Lung (tissue), 12 donors: ENCODE data around the gene PDE3B. TPM values are rescaled to one million over a fixed set of nuclear protein-coding genes. Genes with fewer than 3 reads are reported as not detected.

Experiments used
- ATAC-seq: fragments of 200-7000 bp; cut with Tn5 transposase; one replicate; pipeline ENCODE4 v1.9.1; 2020; ENCODE audit warnings: moderate number of reproducible peaks; ENCODE audit not compliant: insufficient read depth, low FRiP score
- DNase-seq, 3 donors: peaks; one replicate each; pipeline ENCODE4 v3.0.0-alpha.2; 2013 to 2017
- H3K27ac ChIP-seq, 2 donors: one replicate each; pipeline ENCODE4 v1.5.1; 2013; ENCODE audit warnings: mild to moderate bottlenecking in 2 of 2, moderate library complexity in 2 of 2, control low read depth in 1 of 2, inconsistent platforms in 1 of 2, low read depth in 1 of 2, low read length in 1 of 2
- H3K27me3 ChIP-seq, 3 donors: one replicate each; pipeline ENCODE4 v1.5.1; 2013; ENCODE audit warnings: low read length in 2 of 3; ENCODE audit not compliant: control insufficient read depth in 3 of 3, insufficient read depth in 3 of 3
- H3K36me3 ChIP-seq, 4 donors: one replicate each; pipeline ENCODE4 v1.5.1; 2013; ENCODE audit warnings: low read length in 4 of 4, mild to moderate bottlenecking in 1 of 4, moderate library complexity in 1 of 4; ENCODE audit not compliant: control insufficient read depth in 4 of 4, insufficient read depth in 4 of 4
- H3K4me1 ChIP-seq, 5 donors: one replicate each; pipeline ENCODE4 v1.5.1; 2013; ENCODE audit warnings: low read length in 5 of 5, mild to moderate bottlenecking in 2 of 5, moderate library complexity in 1 of 5; ENCODE audit not compliant: control insufficient read depth in 5 of 5, insufficient read depth in 5 of 5
- H3K4me3 ChIP-seq: one replicate; pipeline ENCODE4 v1.5.1; 2013; ENCODE audit warnings: mild to moderate bottlenecking, control low read depth, moderate library complexity
- H3K9ac ChIP-seq, 2 donors: one replicate each; pipeline ENCODE4 v1.5.1; 2013; ENCODE audit warnings: low read length in 2 of 2, control low read depth in 1 of 2; ENCODE audit not compliant: insufficient read depth in 1 of 2
- H3K9me3 ChIP-seq, 4 donors: one replicate each; pipeline ENCODE4 v1.5.1; 2013; ENCODE audit warnings: low read length in 3 of 4, mild to moderate bottlenecking in 1 of 4, moderate library complexity in 1 of 4; ENCODE audit not compliant: control insufficient read depth in 4 of 4, insufficient read depth in 3 of 4
- WGBS, 2 donors: extraction: QIAGEN DNeasy Blood & Tissue Kit; methylation state at CpG; one replicate each; pipeline ENCODE4 v1.1.7; 2013; 5-methylcytosine and 5-hydroxymethylcytosine counted together
- polyA plus RNA-seq, 2 donors: library from polyadenylated mRNA; stranded (reverse); fragments of 200-250 nt; gene quantifications; one replicate each; pipeline ENCODE4 v1.2.1, GENCODE V29; 2013
- total RNA-seq, 2 donors: library from RNA; depleted of rRNA in 1 of 2; stranded (reverse); fragments of >200 nt in 1 of 2; gene quantifications; one replicate each; pipeline ENCODE4 v1.2.1, GENCODE V29; 2014 to 2021
- TF ChIP-seq, protein P1 (sequence below): IDR thresholded peaks from 2 replicates; pipeline ENCODE4 v1.5.1; 2012; ENCODE audit warnings: mild to moderate bottlenecking; ENCODE audit errors: control extremely low read depth, extremely low read depth
- donor health status: control.
- donor health status: control.
- donor health status: Bipolar disorder and iron deficiency.
- donor health status: healthy.
- donor health status: DM: yes; HTN: yes; CAD: no.

PDE3B gene
- total and polyA plus RNA-seq, 4 donors, result 3.3 to 79.2 (median 11.5) TPM

DNA sequence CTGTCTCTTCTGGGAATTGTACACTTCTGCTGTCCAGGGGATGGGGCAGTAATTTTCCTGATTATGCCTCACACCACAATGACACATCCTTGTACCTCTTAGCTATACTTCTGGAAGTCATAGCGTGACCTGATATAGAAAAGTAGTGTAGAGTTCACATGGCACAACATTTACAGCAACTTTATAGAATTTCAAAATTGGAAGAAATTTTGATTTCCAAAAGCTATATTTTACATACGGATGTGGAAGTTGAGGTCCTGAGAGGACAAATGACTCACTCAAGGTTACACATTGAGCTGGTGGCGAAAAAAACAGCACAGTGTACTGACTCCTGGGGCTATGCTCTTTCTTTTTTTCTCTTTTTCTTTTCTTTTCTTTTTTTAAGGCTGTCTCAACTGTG, 254.8 kb downstream of the PDE3B start:
- no peaks in the 10 kb centered on the region for H3K4me1 ChIP-seq
- TF ChIP-seq, protein P1, sequence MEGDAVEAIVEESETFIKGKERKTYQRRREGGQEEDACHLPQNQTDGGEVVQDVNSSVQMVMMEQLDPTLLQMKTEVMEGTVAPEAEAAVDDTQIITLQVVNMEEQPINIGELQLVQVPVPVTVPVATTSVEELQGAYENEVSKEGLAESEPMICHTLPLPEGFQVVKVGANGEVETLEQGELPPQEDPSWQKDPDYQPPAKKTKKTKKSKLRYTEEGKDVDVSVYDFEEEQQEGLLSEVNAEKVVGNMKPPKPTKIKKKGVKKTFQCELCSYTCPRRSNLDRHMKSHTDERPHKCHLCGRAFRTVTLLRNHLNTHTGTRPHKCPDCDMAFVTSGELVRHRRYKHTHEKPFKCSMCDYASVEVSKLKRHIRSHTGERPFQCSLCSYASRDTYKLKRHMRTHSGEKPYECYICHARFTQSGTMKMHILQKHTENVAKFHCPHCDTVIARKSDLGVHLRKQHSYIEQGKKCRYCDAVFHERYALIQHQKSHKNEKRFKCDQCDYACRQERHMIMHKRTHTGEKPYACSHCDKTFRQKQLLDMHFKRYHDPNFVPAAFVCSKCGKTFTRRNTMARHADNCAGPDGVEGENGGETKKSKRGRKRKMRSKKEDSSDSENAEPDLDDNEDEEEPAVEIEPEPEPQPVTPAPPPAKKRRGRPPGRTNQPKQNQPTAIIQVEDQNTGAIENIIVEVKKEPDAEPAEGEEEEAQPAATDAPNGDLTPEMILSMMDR, result no peak
- DNase-seq (no peak), ATAC-seq (no peak)
- H3K27ac ChIP-seq, result no peak overlapping the region
- no peak overlapping the region for H3K9ac ChIP-seq
- WGBS, 2 donors, result 58 to 83% methylated on average over 3 of the region's 3 CpGs
- no peaks in the 10 kb centered on the region for H3K27me3 ChIP-seq
- H3K36me3 ChIP-seq, result no peaks in the 10 kb centered on the region
- H3K9me3 ChIP-seq, result no peaks in the 10 kb centered on the region
- no peak overlapping the region for H3K4me3 ChIP-seq

DNA sequence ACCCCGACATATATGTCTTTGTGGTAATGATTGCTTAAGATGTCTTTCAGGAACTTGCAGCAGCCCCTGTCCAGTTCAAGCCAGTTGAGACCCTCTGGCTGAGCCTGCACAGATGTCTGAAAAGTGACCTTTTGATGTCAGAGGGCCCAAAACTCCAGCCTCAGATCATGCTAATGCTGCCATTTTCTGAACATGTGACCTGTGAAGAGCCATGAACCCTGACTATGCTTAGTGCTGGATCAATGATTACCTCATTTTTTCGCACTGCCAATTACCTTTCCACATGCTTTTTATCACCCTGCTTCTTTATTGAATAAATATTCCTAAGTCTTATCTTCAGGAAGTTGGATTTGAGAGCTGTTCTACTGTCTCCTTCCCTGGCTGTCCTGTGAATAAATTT, 255.3 kb downstream of the PDE3B start:
- Histone ChIP-seq H3K4me1 (no peaks in the 10 kb centered on the region), H3K36me3 (no peaks in the 10 kb centered on the region), H3K27ac (no peak overlapping the region), H3K9me3 (no peaks in the 10 kb centered on the region), H3K9ac (no peak overlapping the region), H3K27me3 (no peaks in the 10 kb centered on the region), H3K4me3 (no peak overlapping the region)
- TF ChIP-seq, protein P1, result no peak
- 50 to 75% methylated on average over 2 of the region's 2 CpGs for WGBS, 2 donors
- DNase-seq, result no peak
- no peak for ATAC-seq

DNA sequence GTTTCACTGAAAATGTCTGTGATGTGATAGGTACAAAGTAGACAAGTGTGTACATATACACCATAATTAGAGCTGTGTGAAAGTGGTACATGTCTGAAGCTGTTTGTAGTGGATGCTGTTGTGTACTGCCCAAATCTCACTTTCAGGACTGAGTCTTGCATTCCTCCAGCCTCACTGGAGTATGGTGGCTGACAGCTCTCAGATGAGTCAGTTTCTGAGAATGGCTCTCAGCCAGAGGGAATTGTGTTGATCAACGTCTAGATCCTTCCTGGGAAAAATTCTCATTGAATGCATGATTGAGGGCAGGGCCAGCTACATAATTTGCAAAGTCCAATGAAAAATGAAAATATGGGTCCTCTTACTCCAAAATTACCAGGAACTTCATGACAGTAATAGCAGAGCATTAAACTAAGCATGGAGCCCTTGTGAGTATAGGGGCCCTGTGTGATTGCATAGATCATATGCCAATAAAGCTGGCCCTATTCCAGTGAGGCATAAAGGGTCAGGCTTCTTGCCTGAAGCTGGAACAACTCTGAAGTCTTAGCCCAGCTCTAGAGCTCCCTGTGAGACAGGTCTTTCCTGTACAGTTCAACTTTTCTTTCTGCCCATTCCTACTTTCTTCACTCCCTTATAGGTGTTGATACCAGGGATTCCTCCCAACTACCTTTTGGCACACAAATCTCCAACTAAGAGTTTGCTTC, 259.2 kb downstream of the PDE3B start:
- no peak overlapping the region for H3K9ac ChIP-seq
- DNase-seq (no peak), ATAC-seq (no peak)
- no peaks in the 10 kb centered on the region for H3K36me3 ChIP-seq
- no peak overlapping the region for H3K27ac ChIP-seq
- TF ChIP-seq, protein P1, result no peak
- no peaks in the 10 kb centered on the region for H3K27me3 ChIP-seq
- H3K4me1 ChIP-seq, result peaks cover 0 to 4% (median 3%) of the 10 kb centered on the region in 5 donors
- WGBS, 2 donors, result 22 to 66% methylated on average over 1 of the region's 1 CpG
- no peaks in the 10 kb centered on the region for H3K9me3 ChIP-seq
- no peak overlapping the region for H3K4me3 ChIP-seq

DNA sequence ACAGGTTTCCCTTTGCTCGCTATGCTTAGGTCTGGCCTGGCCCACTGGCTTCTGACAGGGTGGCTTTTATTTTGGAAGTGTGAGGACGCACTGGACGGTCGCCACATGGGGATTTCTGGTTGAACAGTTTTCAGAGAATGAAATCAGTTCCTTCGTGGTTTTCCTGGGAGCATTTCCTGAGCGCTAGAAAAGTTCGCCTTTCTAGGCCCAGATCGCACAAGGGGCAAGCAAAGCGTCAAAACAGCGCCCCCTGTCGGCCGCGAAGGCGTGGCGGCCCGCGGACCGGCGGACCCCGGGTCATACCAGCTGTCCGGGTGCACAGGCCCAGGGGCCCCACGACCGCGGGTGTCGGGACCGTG, 261.1 kb downstream of the PDE3B start:
- peak overlapping the region; percentile 6 for H3K4me3 ChIP-seq
- WGBS, 2 donors, result 3 to 5% methylated on average over 26 of the region's 26 CpGs
- peaks cover 0 to 4% (median 3%) of the 10 kb centered on the region in 5 donors for H3K4me1 ChIP-seq
- no peaks in the 10 kb centered on the region for H3K9me3 ChIP-seq
- DNase-seq (peak; percentile 79 to 87 (median 87)), ATAC-seq (peak; percentile 73)
- no peaks in the 10 kb centered on the region for H3K36me3 ChIP-seq
- H3K27me3 ChIP-seq, result peaks cover 0 to 2% (median 0%) of the 10 kb centered on the region in 3 donors
- H3K9ac ChIP-seq, result peak overlapping the region; percentile 71
- H3K27ac ChIP-seq, result peak overlapping the region in 1 of 2 donors; percentile 23
- TF ChIP-seq, protein P1, result peak; percentile 77
